Kidney (tissue), 14 donors: ENCODE results near the gene GNA15. TPM values are rescaled to one million over a fixed set of nuclear protein-coding genes. Genes with fewer than 3 reads are reported as not detected.

Source experiments
- DNase-seq, 5 donors: peaks; one replicate each; pipeline ENCODE4 v3.0.0-alpha.2; 2013 to 2020
- FAIRE-seq: peaks from 2 replicates; lab custom pipeline; 2012; peaks lifted over from hg19 to GRCh38; lab: Jason Lieb, UNC
- H3K27ac ChIP-seq, 2 donors: one replicate each; pipeline ENCODE4 v1.7.0; 2013; ENCODE audit warnings: low read depth in 2 of 2, low read length in 2 of 2, inconsistent platforms in 1 of 2
- H3K27me3 ChIP-seq: one replicate; pipeline ENCODE4 v1.7.1; 2013; ENCODE audit warnings: low read length, inconsistent platforms; ENCODE audit not compliant: control insufficient read depth, insufficient read depth
- H3K36me3 ChIP-seq, 3 donors: one replicate each; pipeline versions ENCODE4 v1.7.0 to v1.7.1; 2013; ENCODE audit warnings: low read length in 3 of 3, control low read depth in 1 of 3, inconsistent platforms in 1 of 3; ENCODE audit not compliant: insufficient read depth in 3 of 3, control insufficient read depth in 2 of 3
- H3K4me1 ChIP-seq, 3 donors: one replicate each; pipeline versions ENCODE4 v1.7.0 to v1.7.1; 2013; ENCODE audit warnings: low read length in 3 of 3, inconsistent platforms in 1 of 3, low read depth in 1 of 3; ENCODE audit not compliant: control insufficient read depth in 2 of 3, insufficient read depth in 2 of 3
- H3K4me3 ChIP-seq, 3 donors: one replicate each; pipeline versions ENCODE4 v1.7.0 to v1.8.1; 2013; ENCODE audit warnings: low read length in 3 of 3, control low read depth in 1 of 3, inconsistent platforms in 1 of 3
- H3K9ac ChIP-seq, 3 donors: one replicate each; pipeline versions ENCODE4 v1.7.0 to v1.7.1; 2013; ENCODE audit warnings: low read length in 3 of 3, control low read depth in 1 of 3, inconsistent platforms in 1 of 3
- H3K9me3 ChIP-seq, 3 donors: one replicate each; pipeline versions ENCODE4 v1.7.0 to v1.7.1; 2013; ENCODE audit warnings: low read length in 3 of 3, control low read depth in 1 of 3, inconsistent platforms in 1 of 3; ENCODE audit not compliant: control insufficient read depth in 2 of 3, insufficient read depth in 1 of 3
- CTCF ChIP-seq: IDR thresholded peaks from 3 replicates; pipeline ENCODE4 v1.5.1; 2012; ENCODE audit warnings: mild to moderate bottlenecking, moderate library complexity, borderline replicate concordance; ENCODE audit not compliant: insufficient read depth; ENCODE audit errors: extremely low read depth
- intact Hi-C: fragments of 100-400 bp; cut with DNase I; formaldehyde crosslinking; loops from one replicate; pipeline ENCODE4 v1.11.1; 2022
- polyA plus RNA-seq: library from polyadenylated mRNA; stranded (reverse); fragments of 350-450 nt; fragmentation: Illumina TruSeq; extraction: RNeasy Lipid Tissue Mini Kit (QIAGEN cat#74804); gene quantifications from one replicate; pipeline ENCODE4 v1.2.3, GENCODE V29; 2014; ENCODE audit warnings: low read depth, low replicate concordance; ENCODE audit not compliant: insufficient read depth
- total RNA-seq: library from RNA; stranded (reverse); fragmentation: NEBNext Ultra II Directional; extraction: Animal tissue kit (Norgen Biotek cat#: 25700); gene quantifications from one replicate; pipeline ENCODE4 v1.2.1, GENCODE V29; 2021
- donor health status: control.
- donor health status: control.
- donor health status: control.
- donor health status: control.
- donor health status: control.
- donor health status: DM: yes; HTN: yes; CAD: no.
- donor health status: Normal renal cell carcinoma (clear cell type).

GNA15 gene
- total and polyA plus RNA-seq, 2 donors from 2014 or later, result 1.7 to 8.7 TPM

DNA sequence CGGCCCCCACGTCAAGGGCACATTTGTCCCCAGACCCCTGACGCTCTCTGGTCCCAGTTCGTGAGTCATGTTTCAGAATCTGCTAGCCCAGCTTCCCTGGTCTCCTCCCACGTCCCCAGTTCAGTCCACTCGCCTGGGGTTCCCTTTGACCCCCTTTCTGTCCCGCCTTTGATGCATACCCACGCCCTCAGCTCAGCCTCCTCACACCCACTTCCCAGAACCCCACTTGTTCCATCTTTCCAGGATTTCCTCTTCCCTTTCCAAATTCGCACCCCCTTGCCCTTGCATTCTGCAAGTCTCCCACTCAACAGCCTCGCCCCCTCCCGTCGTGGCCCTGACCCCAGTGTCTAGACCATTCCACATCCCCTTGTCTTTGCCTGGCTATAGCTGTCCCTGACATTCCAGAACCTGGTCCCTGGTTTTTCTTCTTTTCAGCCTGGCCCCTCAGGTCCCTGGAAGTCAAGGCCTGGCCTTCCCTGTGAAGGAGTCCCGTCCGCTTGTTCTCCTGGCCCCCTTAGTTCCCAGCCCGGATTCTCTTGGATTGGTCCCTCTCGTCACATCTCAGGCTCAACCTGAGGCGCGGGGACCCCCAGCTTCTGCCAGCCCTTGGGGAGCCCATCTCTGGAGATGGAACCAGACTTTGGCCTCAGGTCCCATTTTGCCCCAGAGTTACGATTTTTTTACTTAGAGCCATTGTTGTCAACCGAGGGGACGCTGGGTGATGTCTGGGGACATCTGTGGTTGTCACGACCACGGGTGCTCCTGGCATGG is 51.2 kb downstream of the GNA15 start:
- Histone ChIP-seq H3K4me1 (peaks cover 0 to 13% (median 2%) of the 10 kb centered on the region in 3 donors), H3K36me3 (no peaks in the 10 kb centered on the region), H3K27me3 (no peaks in the 10 kb centered on the region), H3K27ac (no peak overlapping the region), H3K4me3 (peak overlapping the region; percentile 26 to 76 (median 73)), H3K9ac (peak overlapping the region in 2 of 3 donors; percentile 58 to 79), H3K9me3 (no peaks in the 10 kb centered on the region)
- FAIRE-seq, result no peak
- no peak for TF ChIP-seq CTCF
- intact Hi-C loops, result no loop called here
- DNase-seq, result peak in 1 of 5 donors; percentile 67

DNA sequence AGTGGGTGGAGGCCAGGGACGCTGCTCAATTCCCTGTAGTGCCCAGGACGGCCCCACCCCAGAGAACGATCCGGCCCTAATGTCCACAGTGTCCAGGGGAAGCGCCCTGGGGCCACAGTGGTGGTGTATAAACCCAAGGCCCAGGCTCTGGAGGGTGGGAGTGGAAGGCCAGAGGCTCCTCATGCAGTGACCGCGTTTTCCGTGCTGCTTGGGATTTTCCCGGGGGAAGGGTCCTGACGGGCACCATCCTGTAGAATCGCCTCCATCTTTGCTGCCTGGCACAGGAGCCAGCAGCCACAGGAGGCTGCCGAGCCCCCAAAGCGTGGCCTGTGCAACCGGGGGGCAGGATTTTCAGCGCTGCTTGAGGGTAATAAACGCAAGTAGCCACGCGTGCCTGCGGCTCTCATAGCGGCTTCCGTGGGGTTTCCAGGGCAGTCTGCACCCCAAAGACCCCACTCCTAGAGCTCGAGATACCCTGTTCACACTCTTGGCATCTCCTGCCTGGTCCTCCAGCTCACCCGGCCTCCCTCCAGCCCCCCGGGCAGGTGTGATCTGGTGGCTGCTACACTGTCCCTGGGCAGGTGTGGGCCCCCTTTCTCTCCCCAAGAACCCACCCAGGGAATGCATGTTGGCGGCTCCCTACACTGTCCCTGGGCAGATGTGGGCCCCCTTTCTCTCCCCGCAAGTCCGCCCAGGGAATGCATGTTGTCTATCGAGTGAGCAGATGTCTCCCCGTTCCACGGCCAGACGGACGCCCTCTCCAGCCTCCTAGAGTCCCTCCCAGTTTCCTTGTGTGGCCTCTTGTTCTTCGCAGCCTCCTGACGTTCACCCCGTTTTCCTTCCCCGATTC is 52.1 kb downstream of the GNA15 start:
- no peak overlapping the region for H3K9ac ChIP-seq
- DNase-seq (peak in 1 of 5 donors; percentile 71), FAIRE-seq (no peak)
- H3K4me3 ChIP-seq, result no peak overlapping the region
- H3K4me1 ChIP-seq, result peaks cover 0 to 13% (median 2%) of the 10 kb centered on the region in 3 donors
- no peak for TF ChIP-seq CTCF
- H3K27me3 ChIP-seq, result no peaks in the 10 kb centered on the region
- H3K27ac ChIP-seq, result no peak overlapping the region
- H3K36me3 ChIP-seq, result no peaks in the 10 kb centered on the region
- H3K9me3 ChIP-seq, result no peaks in the 10 kb centered on the region
- intact Hi-C loops, result no loop called here

DNA sequence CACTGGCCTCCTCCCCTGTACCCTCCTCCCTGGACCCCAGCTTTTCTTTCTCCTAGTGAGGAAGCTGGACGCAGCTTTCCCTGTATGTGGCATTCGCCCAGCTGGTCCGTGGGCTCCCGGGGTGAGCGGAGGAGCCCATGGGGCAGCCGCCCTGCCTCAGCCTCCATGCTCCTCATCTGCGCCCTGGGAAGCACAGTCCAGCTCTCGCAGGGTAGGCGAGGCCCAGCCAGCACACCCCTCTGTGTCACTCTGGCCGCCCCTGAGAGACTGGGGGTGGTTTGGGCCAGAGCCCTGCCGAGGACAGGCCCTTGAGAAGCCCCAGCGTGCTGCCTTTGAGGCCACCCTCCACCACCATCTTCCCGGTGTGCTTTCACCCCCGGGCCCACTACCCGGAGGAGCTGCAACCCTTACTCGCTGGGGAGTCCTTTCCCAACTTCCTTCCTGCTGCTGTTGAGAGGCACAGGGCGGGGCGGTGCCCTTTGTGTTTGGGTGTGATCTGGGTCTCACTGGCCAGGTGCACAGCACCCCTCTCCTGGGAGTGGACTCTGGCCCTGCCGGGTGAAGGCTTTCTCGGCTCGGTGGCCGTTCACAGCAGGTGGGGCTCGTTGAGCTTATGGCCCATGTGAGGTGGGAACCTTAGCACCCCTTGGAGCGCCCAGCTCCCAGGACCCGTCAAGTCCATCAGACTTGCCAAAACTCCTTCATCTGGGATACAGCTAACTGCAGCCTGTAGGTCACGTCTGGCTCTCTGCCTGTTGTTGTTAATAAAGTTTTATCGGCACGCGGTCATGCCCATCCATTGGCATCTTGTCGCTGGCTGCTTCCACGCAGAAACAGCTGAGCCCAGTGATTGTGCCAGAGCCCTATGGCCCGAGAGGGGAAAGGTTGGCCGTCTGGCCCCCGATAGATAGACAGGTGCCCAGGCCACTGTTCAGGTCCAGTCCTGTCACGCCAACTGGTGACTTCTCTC is 53.1 kb downstream of the GNA15 start:
- DNase-seq (peak in 1 of 5 donors; percentile 70), FAIRE-seq (no peak)
- no peaks in the 10 kb centered on the region for H3K36me3 ChIP-seq
- no peak overlapping the region for H3K4me3 ChIP-seq
- intact Hi-C loops, result no loop called here
- no peak overlapping the region for H3K9ac ChIP-seq
- no peaks in the 10 kb centered on the region for H3K27me3 ChIP-seq
- no peak overlapping the region for H3K27ac ChIP-seq
- H3K9me3 ChIP-seq, result no peaks in the 10 kb centered on the region
- peaks cover 0 to 13% (median 2%) of the 10 kb centered on the region in 3 donors for H3K4me1 ChIP-seq
- no peak for TF ChIP-seq CTCF
